Activated CD4-positive, alpha-beta T cell treated with anti-CD3 and anti-CD28 coated beads, Interleukin-2, amount 10 ng/mL, durations not matched to agents 24 days and 14 days (primary cell): ENCODE results near the gene CPLX3. TPM values are rescaled to one million over a fixed set of nuclear protein-coding genes. Genes with fewer than 3 reads are reported as not detected.

ENCODE experiments used
- DNase-seq: peaks from one replicate; pipeline ENCODE4 v3.0.0; 2022
- H3K27ac Mint-ChIP-seq: one replicate; pipeline ENCODE4 v1.8.0; 2022; ENCODE audit warnings: mild to moderate bottlenecking, mixed read lengths
- H3K27me3 Mint-ChIP-seq: one replicate; pipeline ENCODE4 v1.8.0; 2022; ENCODE audit warnings: mixed read lengths
- H3K36me3 Mint-ChIP-seq: one replicate; pipeline ENCODE4 v1.8.0; 2022; ENCODE audit warnings: low read depth, mild to moderate bottlenecking, mixed read lengths
- H3K4me1 Mint-ChIP-seq: one replicate; pipeline ENCODE4 v1.8.0; 2021; ENCODE audit warnings: mixed read lengths
- H3K4me3 Mint-ChIP-seq: one replicate; pipeline ENCODE4 v1.8.0; 2022; ENCODE audit warnings: mild to moderate bottlenecking, moderate library complexity, mixed read lengths
- H3K9me3 Mint-ChIP-seq: one replicate; pipeline ENCODE4 v1.8.0; 2021; ENCODE audit warnings: mixed read lengths
- intact Hi-C: fragments of 100-400 bp; cut with micrococcal nuclease; formaldehyde crosslinking; loops from one replicate; pipeline ENCODE4 v1.15.1; 2023
- total RNA-seq: library from RNA; stranded (reverse); gene quantifications from 2 replicates; pipeline ENCODE4 v1.2.3, GENCODE V29; 2022

CPLX3 gene
- total RNA-seq, 1 donor from 2014 or later = 0.09 TPM

DNA sequence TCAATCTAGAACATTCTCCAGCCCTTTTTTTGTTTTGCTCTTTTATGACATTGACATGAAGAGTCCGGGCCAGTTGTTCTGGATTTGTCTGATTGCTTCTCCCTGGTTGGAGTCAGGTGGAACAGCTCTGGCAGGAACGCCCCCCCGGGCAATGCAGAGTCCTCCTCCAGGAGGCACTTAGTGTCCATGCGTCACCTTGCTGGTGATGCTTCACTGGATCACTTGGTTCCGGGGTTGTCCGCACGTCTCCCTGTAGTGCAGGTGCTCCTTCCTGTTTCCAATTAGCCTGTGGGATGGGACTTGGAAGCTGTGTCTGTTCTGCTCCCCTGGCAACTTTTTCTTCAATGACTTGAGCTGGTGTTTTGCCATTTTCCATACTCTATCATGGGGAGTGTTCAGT lies 34.8 kb upstream of the CPLX3 start:
- Mint-ChIP-seq H3K4me1 (peaks cover 80% of the 10 kb centered on the region), H3K27ac (peak overlapping the region; percentile 83), H3K4me3 (peak overlapping the region; percentile 96), H3K36me3 (peaks cover 47% of the 10 kb centered on the region), H3K27me3 (no peaks in the 10 kb centered on the region), H3K9me3 (no peaks in the 10 kb centered on the region)
- no peak for DNase-seq
- intact Hi-C loops = no loop called here

DNA sequence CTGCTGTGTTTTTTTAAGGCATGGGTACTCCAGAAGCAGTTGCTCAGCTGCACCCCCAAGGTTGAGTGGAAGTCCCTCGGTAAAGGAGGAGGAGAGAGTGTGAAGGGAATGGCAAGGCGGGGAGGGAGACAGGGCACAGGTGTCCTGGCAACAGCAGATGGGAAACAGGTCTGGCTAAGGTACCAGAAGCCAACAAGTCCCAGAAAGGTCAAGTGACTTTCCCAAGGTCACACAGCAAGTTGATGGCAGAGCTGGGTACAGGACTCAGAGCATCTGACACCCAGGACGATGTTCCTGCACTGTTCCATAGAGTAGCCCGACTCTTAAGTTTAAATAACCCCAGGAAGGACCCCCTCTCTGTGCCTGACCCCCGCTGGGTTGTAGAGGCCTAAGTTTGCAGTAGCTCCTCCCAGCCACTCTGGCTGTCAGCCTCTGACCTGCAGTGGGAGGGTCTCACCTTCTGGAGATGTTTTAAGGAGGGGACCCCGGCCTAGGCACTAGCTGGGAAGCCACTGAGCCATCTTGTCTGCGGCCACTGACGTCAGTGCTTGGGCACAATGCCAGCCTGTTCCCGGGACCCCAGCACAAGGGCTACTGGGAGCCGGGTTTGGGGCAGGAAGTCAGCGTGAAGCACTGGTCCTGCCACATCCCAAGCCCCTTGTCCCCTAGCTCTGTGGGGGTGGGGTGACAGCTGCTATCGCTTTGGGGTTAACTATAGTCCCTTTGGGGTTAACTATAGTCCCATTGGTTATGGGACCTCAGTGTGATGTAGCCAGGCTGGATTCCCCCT lies 34.0 kb upstream of the CPLX3 start:
- Mint-ChIP-seq H3K36me3 (peaks cover 47% of the 10 kb centered on the region), H3K4me1 (peaks cover 73% of the 10 kb centered on the region), H3K27me3 (no peaks in the 10 kb centered on the region), H3K27ac (peak overlapping the region; percentile 83), H3K4me3 (peak overlapping the region; percentile 96), H3K9me3 (no peaks in the 10 kb centered on the region)
- intact Hi-C loops = no loop called here
- no peak for DNase-seq

DNA sequence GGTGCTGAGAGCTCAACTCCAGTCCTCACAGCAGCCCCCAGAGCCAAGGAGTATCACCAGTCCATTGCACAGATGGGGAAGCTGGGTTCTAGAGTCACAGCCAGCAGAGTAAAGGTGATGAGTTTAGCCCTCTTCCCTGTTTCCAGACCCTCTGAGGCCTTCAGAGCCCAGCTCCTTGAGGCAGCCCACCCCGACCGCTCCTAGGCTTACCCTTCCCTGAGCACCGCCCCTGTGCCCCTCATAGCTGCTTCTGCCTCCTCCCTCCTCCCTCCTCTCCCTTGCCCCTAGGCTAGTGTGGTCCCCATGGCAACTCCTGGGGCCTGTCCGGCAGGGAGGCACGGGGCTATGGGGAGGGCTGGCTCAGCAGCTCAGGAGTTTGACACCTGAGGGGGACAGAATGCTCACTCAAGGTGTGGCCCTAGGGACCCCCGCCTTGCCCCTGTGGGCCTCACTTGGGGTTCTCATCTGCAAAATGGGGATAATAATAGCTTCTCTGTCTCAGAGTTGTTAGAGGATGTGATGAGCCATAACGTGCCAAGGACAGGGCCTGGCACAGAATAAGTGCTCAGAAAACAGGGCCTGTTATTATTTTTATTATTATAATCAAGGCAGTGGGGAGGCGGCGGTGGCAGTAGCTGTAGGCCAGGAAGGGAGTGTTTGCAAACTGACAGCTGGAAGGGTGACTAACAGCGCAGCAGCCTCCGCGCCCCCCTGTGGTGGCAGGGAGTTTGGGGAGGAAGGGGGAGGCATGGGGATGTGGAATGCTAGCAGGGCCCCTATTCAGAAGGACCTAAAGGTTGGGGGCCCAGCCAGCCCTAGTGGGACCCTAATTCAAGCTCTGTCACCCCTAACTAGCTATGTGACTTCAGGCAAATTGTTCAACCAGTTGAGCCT lies 33.0 kb upstream of the CPLX3 start:
- Mint-ChIP-seq H3K4me3 (peak overlapping the region; percentile 58), H3K27me3 (no peaks in the 10 kb centered on the region), H3K27ac (peak overlapping the region; percentile 60), H3K36me3 (peaks cover 43% of the 10 kb centered on the region), H3K9me3 (no peaks in the 10 kb centered on the region), H3K4me1 (peaks cover 70% of the 10 kb centered on the region)
- intact Hi-C loops = no loop called here
- peak; percentile 89 for DNase-seq

DNA sequence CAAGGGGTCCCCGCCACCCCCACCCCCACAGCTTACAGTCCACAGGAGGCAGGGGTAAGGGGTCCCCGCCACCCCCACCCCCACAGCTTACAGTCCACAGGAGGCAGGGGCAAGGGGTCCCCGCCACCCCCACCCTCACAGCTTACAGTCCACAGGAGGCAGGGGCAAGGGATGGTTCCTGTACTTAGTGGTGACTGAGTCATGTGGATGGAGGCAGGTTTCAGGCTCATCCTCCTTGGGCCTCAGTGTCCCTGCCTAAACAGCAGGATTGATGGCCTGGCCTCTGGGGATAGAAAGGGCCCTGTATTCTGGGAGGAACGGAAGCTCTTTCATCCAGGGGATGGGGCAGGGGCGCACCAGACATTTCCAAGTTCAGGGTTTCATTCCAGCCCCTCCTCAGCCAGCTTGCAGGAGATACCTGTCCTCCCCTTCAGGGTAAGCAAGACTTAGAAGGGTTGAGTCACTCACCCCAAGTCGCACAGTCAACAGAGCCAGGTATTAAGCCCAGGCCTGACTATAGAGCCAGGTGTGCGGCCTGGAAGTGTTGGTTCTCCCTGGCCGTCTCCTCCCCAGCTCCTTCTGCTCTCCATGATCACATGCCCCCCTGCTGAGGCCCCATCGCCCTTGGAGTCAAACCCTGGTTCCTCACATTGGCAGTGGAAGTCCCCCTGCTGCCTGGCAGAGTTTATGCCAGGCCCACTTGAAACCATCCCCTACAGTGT lies 32.0 kb upstream of the CPLX3 start:
- peaks cover 41% of the 10 kb centered on the region for H3K36me3 Mint-ChIP-seq
- H3K4me1 Mint-ChIP-seq = peaks cover 68% of the 10 kb centered on the region
- no peaks in the 10 kb centered on the region for H3K27me3 Mint-ChIP-seq
- peak overlapping the region; percentile 76 for H3K27ac Mint-ChIP-seq
- intact Hi-C loops = no loop called here
- DNase-seq = no peak
- H3K4me3 Mint-ChIP-seq = peak overlapping the region; percentile 57
- no peaks in the 10 kb centered on the region for H3K9me3 Mint-ChIP-seq

DNA sequence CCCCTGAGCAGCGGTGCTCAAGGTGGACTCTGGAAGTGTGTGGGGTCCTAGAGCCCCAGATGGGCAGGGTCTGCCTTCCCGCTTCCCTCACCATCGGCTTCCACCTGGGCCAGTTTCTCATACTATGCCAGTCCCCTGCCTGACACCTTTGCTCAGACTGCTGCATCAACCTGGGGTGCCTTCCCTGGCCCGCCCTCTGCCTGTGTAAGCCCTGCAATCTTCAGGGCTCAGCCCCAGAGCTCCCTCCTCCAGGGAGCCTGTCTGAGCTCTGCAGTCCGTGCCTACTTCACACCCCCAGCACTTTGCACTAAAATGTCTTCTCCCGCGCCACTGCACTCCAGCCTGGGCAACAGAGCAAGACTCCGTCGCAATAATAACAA lies 31.5 kb upstream of the CPLX3 start:
- Mint-ChIP-seq H3K4me3 (peak overlapping the region; percentile 57), H3K27ac (peak overlapping the region; percentile 76), H3K27me3 (no peaks in the 10 kb centered on the region), H3K9me3 (no peaks in the 10 kb centered on the region), H3K4me1 (peaks cover 68% of the 10 kb centered on the region), H3K36me3 (peaks cover 39% of the 10 kb centered on the region)
- intact Hi-C loops = no loop called here
- no peak for DNase-seq

DNA sequence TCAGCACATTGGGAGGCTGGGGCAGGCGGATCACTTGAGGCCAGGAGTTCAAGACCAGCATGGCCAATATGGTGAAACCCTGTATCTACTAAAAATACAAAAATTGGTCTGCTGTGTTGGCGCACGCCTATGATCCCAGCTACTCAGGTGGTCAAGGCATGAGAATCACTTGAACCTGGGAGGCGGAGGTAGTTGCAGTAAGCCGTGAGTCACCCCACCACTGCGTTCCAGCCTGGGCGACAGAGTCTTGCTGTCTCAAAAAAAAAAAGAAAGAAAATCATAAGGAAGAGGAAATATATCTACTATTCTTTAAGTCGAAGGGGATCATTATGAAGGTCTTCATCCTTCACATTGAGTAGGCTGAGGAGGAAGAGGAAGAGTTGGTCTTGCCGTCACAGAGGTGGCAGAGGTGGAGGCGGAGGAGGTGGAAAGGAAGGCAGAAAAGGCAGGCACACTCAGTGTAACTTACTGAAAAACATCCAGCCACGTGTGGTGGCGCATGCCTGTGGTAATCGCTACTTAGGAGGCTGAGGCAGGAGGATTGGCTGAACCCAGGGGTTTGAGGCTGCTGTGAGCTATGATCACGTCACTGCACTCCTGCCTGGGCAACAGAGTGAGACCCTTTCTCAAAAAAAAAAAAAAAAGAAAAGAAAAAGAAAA lies 30.3 kb upstream of the CPLX3 start:
- peak overlapping the region; percentile 63 for H3K4me3 Mint-ChIP-seq
- peak overlapping the region; percentile 93 for H3K27ac Mint-ChIP-seq
- peak; percentile 78 for DNase-seq
- intact Hi-C loops = loop anchor here (1.0 kb wide), 1 partner anchor 8 kb away; no protein-coding TSS in a partner anchor
- H3K27me3 Mint-ChIP-seq = no peaks in the 10 kb centered on the region
- no peaks in the 10 kb centered on the region for H3K9me3 Mint-ChIP-seq
- peaks cover 41% of the 10 kb centered on the region for H3K36me3 Mint-ChIP-seq
- H3K4me1 Mint-ChIP-seq = peaks cover 63% of the 10 kb centered on the region

DNA sequence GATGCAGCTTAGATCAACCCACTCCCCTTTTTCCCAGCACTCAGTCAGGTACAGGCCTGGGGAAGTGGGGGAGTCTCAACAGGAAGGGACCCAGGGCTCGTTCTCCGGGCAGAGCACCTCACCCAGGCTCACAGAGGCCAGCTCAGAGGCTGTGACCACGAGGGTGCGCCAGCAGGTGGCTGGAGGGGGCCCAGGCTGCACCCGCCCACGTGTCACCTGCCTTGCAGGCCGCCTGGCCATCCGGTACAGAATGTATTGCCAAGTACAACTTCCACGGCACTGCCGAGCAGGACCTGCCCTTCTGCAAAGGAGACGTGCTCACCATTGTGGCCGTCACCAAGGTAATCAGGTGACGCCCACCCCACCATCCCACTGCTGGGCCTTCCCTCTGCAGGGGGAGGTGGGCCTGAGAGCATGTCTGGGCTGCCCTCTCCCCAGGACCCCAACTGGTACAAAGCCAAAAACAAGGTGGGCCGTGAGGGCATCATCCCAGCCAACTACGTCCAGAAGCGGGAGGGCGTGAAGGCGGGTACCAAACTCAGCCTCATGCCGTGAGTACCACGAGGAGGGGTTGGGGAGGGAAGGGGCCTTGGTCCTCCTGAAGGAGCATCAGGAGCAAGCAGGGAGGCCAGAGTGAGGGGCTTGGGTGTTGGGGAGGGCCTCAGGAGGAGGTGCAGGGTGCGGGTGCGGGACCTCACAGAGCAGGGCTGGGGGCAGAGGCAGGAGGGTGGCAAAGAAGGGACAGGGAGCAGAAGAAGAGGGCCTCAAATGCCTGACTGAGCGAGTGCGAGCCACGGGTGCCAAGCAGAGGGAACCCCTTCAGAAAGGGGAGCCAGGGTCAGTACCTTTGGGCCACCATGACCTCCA lies 27.8 kb upstream of the CPLX3 start:
- H3K36me3 Mint-ChIP-seq = peaks cover 47% of the 10 kb centered on the region
- H3K27me3 Mint-ChIP-seq = no peaks in the 10 kb centered on the region
- no peak overlapping the region for H3K4me3 Mint-ChIP-seq
- H3K27ac Mint-ChIP-seq = peak overlapping the region; percentile 89
- peaks cover 44% of the 10 kb centered on the region for H3K4me1 Mint-ChIP-seq
- H3K9me3 Mint-ChIP-seq = no peaks in the 10 kb centered on the region
- intact Hi-C loops = no loop called here
- no peak for DNase-seq

DNA sequence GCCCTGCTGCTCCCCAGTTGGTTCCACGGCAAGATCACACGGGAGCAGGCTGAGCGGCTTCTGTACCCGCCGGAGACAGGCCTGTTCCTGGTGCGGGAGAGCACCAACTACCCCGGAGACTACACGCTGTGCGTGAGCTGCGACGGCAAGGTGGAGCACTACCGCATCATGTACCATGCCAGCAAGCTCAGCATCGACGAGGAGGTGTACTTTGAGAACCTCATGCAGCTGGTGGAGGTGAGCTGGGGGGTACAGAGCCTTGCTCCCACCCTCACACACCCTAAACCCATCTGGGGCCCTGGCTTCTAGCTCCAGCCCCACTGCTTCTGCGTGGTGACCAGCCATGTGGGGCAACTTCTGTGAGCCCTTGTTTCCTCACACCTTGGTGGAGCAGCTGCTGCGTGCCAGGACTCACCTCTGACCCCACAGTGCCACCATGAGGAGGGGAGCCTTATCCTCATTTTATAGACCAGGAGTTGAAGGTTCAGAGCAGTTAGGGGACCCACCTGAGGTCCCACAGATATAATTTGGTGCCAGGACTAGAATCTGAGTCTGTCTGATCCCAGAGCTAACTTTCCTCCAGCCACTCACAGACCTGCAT lies 27.1 kb upstream of the CPLX3 start:
- Mint-ChIP-seq H3K36me3 (peaks cover 55% of the 10 kb centered on the region), H3K4me1 (peaks cover 43% of the 10 kb centered on the region), H3K27ac (peak overlapping the region; percentile 89), H3K4me3 (peak overlapping the region; percentile 21), H3K9me3 (no peaks in the 10 kb centered on the region), H3K27me3 (no peaks in the 10 kb centered on the region)
- DNase-seq = peak; percentile 73
- intact Hi-C loops = no loop called here

DNA sequence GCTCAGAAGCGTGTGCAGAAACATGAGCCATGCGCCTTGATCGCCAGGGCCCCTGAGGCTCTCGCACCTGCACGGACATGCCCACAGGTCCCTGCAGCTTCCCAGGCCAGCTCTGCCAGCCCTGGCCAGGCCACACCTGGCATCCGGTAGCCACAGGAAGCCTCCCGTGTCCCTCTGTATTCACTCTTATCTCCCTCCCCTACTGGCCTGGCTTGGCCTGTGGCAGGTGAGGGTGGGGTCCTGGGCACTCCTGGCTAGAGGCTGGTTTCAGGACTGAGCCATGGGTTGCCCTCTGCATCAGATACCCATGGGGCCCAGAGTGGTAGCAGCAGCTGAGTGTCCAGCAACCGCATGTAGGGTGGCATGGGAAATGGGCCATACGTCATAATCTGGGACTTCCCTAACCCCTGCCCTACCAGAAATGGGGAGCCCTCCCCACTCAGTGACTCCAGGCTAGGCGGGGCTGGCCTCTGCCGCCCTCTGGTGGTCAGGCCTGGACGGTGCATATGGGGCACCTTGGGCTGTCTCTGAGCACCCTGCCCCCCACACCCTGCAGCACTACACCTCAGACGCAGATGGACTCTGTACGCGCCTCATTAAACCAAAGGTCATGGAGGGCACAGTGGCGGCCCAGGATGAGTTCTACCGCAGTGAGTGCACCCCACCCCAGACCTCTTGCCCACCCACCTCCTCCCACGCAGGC lies 26.4 kb upstream of the CPLX3 start:
- peak; percentile 96 for DNase-seq
- Mint-ChIP-seq H3K4me1 (peaks cover 37% of the 10 kb centered on the region), H3K9me3 (no peaks in the 10 kb centered on the region), H3K27me3 (no peaks in the 10 kb centered on the region), H3K36me3 (peaks cover 59% of the 10 kb centered on the region), H3K4me3 (peak overlapping the region; percentile 58), H3K27ac (peak overlapping the region; percentile 89)
- intact Hi-C loops = loop anchor here (1.0 kb wide), 3 partner anchors 12 to 29 kb away; no protein-coding TSS in a partner anchor

DNA sequence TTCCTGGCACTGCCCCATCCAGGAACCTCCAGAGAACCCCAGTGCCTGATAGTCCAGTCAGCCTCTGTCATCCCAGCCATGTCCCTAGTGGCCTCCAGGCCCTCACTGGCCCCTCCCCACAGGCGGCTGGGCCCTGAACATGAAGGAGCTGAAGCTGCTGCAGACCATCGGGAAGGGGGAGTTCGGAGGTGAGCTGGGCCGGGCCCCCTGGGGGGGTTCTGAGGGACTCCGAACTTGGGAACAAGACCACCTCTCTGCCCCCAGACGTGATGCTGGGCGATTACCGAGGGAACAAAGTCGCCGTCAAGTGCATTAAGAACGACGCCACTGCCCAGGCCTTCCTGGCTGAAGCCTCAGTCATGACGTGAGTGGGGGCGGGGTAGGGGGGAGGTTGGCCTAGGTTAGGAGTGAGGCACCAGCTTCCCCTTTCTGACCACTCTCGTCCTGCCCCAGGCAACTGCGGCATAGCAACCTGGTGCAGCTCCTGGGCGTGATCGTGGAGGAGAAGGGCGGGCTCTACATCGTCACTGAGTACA lies 25.8 kb upstream of the CPLX3 start:
- DNase-seq = no peak
- Mint-ChIP-seq H3K4me1 (peaks cover 31% of the 10 kb centered on the region), H3K9me3 (no peaks in the 10 kb centered on the region), H3K27me3 (no peaks in the 10 kb centered on the region), H3K36me3 (peaks cover 57% of the 10 kb centered on the region), H3K4me3 (no peak overlapping the region), H3K27ac (no peak overlapping the region)
- intact Hi-C loops = loop anchor here (1.0 kb wide), 3 partner anchors 12 to 29 kb away; no protein-coding TSS in a partner anchor

DNA sequence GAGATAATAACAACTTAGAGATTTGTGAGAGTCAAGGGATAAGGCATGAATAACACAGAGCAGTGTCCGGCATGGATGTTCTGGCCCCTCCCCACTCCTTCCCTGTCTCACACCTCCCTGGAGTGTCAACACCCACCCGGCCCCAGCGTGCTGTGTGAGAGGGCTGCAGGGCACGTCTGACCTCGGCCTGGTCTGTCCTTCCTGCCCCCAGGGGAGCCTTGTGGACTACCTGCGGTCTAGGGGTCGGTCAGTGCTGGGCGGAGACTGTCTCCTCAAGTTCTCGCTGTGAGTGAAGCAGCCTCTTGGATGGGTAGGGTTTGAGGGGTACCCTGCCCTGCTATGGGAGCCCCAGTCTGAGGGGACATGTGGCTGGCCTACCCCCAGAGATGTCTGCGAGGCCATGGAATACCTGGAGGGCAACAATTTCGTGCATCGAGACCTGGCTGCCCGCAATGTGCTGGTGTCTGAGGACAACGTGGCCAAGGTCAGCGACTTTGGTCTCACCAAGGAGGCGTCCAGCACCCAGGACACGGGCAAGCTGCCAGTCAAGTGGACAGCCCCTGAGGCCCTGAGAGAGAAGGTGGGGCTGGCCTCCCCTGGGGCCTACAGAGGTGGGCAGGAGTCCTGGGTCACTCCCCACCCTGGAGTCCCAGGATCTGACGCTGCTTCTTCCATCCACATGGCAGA lies 25.0 kb upstream of the CPLX3 start:
- Mint-ChIP-seq H3K27ac (no peak overlapping the region), H3K4me1 (peaks cover 27% of the 10 kb centered on the region), H3K27me3 (no peaks in the 10 kb centered on the region), H3K36me3 (peaks cover 54% of the 10 kb centered on the region), H3K9me3 (no peaks in the 10 kb centered on the region), H3K4me3 (no peak overlapping the region)
- DNase-seq = no peak
- intact Hi-C loops = no loop called here
